HG03095 (cell line): ENCODE measurements around the gene TEX22.

ENCODE experiments used
- ATAC-seq: cut with Tn5 transposase; IDR thresholded peaks from one replicate; pipeline ENCODE4 v1.9.1; 2021; ENCODE audit warnings: moderate library complexity; ENCODE audit not compliant: unreplicated experiment

The TEX22 gene

DNA sequence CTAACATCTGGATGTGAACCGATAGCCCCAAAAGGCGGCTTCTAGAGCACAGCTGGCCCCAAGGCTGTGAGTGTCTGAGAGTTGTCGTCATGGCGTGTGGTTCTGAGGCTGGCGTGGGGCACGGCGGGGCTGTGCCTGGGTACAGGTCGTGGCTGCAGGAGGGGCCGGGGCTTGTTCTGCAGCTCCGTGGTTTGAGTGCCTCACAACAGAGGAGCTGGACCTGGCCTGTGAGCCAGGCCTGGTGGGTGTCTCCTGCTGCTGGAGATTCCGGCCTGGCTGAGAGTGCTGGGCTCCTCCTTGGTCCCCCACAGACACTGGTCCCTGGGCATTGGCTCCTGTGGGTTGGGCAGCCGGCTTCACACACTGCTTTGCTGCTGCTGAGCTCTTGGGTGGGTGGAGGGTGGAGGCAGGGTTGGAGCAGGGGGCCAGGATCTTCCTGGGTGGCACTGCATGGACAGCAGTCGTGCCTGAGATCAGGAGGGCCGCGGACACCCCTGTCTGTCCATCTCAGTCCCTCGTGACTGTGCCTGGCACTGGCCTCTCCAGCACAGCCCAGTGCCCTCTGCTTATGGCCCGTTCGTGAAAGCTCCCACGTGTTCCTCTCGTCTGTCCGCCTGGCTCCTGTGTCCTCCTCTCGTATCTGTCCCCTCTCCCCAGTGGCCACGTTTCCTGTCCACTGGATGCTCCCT lies 31.8 kb upstream of the TEX22 start:
- no peak for ATAC-seq

- no peak for ATAC-seq
These were observed 31.0 kb upstream of the TEX22 start for GRCh38 chr14:105367116-105368031.

DNA sequence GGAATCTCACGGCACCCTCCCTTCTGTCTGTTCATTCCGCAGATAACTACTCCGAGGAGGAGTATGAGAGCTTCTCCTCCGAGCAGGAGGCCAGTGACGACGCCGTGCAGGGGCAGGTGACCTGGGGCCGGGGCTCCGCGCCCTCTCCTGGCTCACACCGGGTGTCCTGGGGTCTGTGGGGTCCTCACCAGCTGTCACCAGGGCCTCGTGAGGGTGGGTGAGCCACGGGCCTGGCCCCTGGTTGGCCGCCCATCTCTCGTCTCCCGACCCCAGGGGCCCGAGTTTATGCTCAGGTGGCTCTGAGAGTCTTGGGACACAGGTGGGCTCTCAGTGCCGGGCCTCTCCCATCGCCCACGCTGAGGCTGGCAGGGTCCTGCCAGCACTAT lies 30.3 kb upstream of the TEX22 start:
- ATAC-seq = no peak

DNA sequence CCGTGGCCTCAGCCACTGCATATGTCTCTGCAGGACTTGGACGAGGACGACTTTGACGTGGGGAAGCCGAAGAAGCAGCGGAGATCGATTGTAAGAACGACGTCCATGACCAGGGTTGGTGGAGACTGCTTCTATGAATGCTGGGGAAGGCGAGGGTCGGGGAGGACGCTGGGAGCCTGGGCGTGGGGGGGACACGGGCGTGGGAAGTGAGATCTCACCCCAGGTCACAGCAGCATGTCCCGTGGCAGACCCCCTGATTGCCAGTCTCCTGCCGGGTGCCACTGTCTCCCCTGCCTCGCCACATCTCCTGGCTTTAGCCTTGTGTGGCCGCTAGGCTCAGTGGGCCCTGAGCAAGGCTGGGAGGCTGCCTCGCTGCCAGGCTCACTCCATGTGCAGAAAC lies 29.9 kb upstream of the TEX22 start:
- no peak for ATAC-seq

GRCh38 chr14:105368910-105369652 lies 29.3 kb upstream of the TEX22 start:
- ATAC-seq = no peak

GRCh38 chr14:105369653-105370040 lies 28.7 kb upstream of the TEX22 start:
- no peak for ATAC-seq

DNA sequence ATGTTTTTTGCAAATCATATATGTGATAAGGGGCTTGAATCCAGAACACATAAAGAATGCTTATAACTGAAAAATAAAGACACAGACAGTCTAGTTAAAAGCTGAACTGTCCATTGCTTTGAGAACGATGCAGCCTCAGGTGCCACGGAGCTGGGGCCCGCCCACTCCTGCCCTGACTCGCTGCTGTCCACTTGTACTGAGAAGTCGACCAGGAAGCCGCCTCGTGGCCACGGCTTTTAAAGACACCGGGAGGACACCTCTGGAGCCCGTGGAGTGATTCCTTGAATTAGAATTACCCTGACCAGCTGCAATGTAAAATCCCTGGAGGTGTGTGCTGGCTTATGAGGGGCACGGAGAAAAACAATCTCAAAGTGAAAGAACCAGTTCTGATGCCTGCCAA lies 23.9 kb upstream of the TEX22 start:
- ATAC-seq = no peak

- ATAC-seq = no peak
These were observed 22.7 kb upstream of the TEX22 start for GRCh38 chr14:105375635-105376057.

GRCh38 chr14:105376521-105377440 lies 21.6 kb upstream of the TEX22 start:
- no peak for ATAC-seq

- no peak for ATAC-seq
These were observed 20.7 kb upstream of the TEX22 start for GRCh38 chr14:105377555-105378182.

DNA sequence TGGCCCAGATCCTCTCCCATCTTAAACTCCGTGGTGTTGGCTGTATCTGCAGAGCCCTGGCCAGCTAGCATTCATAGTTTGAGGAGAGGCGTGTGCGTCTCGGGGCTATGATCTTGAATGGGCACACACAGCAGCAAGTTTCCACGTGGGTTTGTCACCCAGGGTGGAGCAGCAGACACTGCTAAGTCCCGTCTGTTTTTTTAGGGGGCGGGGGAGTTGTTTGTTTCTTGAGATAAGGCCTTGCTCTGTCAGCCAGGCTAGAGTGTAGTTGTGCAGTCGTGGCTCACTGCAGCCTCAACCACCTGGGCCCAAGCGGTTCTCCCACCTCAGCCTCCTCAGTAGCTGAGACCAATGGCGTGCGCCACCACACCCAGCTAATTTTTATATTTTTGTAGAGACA lies 20.1 kb upstream of the TEX22 start:
- ATAC-seq = no peak

- no peak for ATAC-seq
These were observed 19.3 kb upstream of the TEX22 start for GRCh38 chr14:105378873-105379685.

DNA sequence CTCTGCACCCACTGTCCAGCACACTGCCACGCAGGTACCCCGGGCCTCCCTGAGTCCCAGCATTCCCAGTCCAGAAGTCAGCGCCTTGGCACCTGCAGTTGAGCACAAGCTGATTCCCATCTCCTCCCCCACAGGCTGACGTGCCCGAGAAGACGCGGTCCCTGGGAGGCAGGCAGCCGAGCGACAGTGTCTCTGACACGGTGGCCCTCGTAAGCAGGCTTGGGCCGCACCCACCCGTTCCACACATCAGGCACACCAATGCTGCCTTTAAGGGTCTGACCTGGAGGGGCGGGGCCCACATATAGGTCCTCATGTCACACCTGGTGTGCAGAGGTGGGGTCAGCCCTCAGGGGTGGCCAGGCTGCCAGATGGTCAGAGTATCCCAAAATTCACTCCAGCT lies 18.4 kb upstream of the TEX22 start:
- ATAC-seq = no peak

- ATAC-seq = no peak
These were observed 17.6 kb upstream of the TEX22 start for GRCh38 chr14:105380756-105381155.

DNA sequence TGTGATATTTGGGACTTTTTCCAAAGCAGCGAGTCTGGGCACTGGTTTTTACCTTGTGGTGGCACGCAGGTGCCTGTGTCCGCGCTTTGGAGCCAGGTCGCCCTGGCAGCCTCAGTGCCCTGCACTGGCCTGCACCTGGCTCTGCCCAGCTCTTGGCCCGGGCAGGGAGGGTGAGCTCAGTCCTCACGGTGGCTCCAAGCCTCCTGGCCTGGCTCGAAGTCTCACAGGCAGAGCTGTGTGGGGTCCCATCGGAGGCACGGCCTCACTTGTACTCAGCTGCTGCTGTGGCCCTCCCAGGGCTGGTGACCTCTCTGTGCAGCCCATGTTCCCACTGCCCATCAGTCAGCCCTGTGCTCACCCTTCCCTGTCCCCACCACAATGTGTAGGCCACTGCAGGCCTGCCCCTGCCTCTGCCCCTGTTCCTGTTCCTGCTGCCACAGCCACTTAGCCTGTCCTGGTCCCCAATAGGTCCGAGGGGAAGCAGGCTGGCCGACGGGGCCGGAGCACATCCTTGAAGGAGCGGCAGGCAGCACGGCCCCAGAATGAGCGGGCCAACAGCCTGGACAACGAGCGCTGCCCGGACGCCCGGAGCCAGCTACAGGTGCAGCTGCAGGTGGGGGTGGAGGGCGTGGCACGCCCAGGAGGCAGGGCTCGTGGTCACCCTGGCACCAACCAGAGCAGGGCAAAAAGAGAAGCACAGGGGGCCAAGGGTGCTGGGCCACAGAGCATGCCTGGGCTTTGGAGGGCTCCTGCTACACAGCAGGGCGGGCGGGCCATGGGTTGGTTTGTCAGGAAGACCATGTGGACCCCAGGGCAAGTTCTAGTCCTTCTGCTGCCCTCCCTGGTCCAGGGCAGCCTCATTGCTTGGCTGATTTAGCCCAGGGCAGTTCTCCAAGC lies 16.6 kb upstream of the TEX22 start:
- ATAC-seq = no peak

GRCh38 chr14:105382343-105383082 lies 15.8 kb upstream of the TEX22 start:
- no peak for ATAC-seq

DNA sequence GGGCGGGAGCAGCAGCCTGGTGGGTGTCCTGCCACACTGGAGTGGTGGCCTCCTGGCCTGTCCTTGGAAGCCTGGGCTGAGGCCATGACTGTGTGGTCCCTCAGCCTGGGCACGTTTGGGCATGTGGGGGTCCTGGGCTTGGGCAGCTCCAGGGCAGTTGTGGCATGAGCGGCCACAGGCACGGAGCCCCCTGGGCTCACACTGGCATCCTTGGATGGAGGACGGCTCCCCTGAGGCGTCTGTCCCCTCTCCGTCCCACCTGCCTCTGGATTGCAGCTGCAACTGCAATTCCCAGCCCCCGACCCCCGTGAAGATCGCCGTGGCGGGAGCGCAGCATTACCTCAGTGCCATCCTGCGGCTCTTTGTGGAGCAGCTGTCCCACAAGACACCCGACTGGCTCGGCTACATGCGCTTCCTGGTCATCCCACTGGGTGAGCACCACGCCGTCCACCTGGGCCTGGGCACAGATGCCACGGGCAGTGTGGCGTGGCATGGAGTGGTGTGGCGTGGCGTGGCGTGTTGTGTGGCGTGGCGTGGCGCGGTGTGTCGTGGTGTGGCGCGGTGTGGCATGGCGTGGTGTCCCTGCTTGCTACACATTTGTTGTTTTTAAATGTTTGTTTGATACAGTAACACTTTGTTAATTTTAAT lies 15.1 kb upstream of the TEX22 start:
- ATAC-seq = no peak
